Stimulated activated CD4-positive, alpha-beta T cell treated with anti-CD3 and anti-CD28 coated beads, TNF-alpha, amount 100 ng/mL, for 1 hour (primary cell): Measurements from ENCODE around the gene RPL41.
"Not testable (repeated sequence)": the region's sequence is repeated elsewhere in the genome, so short reads cannot be mapped to it uniquely, and the experiment has no call there.

ENCODE experiments used
- DNase-seq, 3 donors: peaks; one replicate each; pipeline ENCODE4 v3.0.0-alpha.2; 2020; ENCODE audit warnings: low read depth in 3 of 3, low spot score in 1 of 3

RPL41 gene

GRCh38 chr12:56154246-56154771 lies 37.9 kb downstream of the RPL41 start:
- DNase-seq, result no peak

DNA sequence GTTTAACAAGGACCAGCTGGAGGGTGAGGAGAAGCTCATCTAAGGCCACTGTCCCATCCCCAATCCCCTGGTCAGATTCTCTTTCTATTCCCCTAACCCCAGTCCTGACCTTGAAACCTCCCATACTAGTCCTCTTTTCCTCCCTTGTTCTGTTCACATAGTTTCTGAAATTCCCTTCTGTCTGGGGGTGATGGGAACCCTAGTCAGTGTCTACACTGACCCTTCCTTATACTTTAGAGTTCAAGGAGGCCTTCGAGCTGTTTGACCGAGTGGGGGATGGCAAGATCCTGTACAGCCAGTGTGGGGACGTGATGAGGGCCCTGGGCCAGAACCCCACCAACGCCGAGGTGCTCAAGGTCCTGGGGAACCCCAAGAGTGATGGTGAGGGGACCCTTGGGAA lies 38.4 kb downstream of the RPL41 start:
- DNase-seq, result no peak

GRCh38 chr12:56155256-56155845 lies 38.9 kb downstream of the RPL41 start:
- DNase-seq, result no peak

DNA sequence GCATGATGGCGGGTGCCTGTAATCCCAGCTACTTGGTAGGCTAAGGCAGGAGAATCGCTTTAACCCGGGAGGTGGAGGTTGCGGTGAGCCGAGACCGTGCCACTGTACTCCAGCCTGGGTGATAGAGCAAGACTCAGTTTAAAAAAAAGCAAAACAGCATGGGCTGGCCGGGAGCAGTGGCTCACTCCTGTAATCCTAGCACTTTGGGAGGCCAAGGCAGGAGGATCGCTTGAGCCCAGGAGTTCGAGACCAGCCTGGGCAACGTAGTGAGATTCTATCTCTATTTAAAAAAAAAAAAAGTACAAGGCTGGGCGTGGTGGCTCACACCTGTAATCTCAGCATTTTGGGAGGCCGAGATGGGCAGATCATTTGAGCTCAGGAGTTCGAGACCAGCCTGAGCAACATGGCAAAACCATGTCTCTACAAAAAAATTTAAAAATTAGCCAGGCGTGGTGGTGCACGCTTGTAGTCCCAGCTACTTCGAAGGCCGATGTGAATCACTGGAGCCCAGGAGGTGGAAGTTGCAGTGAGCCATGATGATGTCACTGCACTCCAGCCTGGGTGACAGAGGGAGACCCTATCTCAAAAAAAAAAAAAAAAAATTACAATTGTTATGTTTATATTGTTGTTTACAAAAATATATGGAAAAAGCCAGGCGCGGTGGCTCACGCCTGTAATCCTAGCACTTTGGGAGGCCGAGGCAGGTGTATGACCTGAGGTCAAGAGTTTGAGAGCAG lies 40.2 kb downstream of the RPL41 start:
- not testable (repeated sequence) for DNase-seq

DNA sequence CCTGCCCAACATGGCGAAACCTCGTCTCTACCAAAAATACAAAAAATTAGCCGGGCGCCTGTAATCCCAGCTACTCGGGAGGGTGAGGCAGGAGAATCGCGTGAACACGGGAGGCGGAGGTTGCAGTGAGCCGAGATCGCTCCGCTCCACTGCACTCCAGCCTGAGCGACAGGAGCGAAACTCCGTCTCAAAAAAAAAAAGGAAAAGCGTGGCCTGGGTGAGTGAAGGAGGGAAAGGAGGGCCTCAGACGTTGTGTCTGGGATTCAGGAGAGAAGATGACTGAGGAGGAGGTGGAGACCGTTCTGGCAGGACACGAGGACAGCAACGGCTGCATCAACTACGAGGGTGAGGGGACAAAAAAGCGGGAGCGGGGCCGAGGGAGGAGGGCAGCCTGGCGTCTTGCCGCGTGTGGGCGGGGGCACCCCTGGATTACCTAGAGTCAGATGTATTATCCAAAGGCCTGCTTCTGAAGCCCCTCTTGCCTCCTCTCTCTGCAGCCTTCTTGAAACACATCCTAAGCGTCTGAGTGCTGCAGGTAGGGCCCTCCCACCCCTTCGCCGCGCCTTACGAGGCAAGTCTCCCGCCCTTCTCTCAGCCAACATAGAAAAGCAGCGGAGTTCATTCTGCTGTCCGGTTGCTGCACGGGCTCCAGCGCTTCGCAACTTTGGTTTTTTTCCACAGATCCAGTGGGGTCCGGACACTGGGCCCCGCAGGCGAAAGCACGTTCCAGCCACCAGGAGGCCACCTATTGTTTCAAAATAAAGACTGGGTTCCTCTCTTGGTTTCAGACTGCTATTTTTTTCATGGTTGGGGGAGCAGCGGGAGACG lies 41.0 kb downstream of the RPL41 start:
- DNase-seq, result peak in 1 of 3 donors; percentile 31

DNA sequence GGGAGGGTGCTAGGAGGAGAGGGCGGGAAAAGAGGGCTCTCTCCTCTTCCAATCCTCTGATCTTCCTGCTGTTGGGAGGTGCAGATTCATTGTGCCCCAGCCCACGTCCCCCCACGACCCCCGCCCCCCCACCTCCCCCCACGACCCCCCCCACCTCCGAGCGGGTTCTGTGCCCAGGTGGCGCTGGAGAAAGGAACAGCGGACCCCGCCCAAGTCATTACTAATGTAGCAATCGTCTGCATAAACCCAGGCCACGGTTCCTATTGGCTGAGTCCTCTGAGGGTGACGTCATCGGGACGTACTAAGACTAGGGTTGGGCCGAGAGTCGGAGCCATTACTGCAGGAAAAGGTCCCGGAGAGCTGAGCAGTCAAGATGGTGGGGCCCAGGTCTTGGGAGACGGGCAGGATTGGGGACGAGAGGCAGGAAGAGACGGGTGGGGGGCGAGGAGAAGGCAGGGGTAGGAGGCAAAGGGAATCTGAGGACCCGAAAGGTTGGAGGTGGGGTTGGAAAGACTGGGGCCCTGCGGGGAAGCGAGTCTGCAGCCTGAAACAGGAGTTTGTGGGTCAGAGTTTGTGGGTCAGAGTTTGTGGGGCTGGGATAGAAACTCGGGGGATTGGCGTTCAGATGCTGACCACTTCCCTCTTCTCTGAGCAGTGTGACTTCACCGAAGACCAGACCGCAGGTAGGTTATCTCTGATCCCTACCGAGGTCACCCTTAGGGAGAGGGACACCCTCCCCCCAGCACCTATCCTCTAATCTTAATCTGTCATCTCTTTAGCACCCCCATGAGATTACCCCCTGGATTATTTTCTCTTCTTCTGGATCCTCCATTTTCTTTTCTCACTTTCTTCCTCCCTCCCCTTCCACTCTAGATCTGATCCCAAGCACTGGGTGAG lies 41.8 kb downstream of the RPL41 start, which contains the start of gene MYL6:
MYL6 (plus strand) TSS at position 331 of the 897 bp plus-strand sequence; CDS start at position 374, 43 bp downstream.
- peak; percentile 62 to 84 (median 71) for DNase-seq

- DNase-seq, result no peak
Measured at GRCh38 chr12:56158926-56159461, 42.6 kb downstream of the RPL41 start.

DNA sequence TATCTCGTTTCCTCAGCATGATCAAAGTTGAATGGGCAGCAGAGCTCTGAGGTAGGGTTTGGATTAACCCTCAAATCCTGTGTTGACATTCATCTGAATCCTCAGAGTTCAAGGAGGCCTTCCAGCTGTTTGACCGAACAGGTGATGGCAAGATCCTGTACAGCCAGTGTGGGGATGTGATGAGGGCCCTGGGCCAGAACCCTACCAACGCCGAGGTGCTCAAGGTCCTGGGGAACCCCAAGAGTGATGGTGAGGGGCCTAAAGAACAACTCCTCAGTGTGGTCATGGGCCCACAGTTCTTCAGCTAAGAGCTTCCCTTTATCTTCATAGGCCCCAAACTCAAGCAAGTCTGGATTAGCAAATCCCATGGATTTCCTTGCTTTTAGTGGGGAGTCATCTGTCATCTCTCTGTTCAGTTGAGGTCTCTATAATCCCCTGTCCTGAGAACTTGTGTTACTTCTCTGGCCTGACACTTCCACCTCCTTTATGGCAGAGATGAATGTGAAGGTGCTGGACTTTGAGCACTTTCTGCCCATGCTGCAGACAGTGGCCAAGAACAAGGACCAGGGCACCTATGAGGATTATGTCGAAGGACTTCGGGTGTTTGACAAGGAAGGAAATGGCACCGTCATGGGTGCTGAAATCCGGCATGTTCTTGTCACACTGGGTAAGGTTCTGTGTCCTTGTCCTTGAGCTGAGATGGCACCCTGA lies 43.2 kb downstream of the RPL41 start:
- DNase-seq, result no peak

- peak; percentile 21 to 39 (median 37) for DNase-seq
Measured at GRCh38 chr12:56160193-56160763, 43.8 kb downstream of the RPL41 start.

DNA sequence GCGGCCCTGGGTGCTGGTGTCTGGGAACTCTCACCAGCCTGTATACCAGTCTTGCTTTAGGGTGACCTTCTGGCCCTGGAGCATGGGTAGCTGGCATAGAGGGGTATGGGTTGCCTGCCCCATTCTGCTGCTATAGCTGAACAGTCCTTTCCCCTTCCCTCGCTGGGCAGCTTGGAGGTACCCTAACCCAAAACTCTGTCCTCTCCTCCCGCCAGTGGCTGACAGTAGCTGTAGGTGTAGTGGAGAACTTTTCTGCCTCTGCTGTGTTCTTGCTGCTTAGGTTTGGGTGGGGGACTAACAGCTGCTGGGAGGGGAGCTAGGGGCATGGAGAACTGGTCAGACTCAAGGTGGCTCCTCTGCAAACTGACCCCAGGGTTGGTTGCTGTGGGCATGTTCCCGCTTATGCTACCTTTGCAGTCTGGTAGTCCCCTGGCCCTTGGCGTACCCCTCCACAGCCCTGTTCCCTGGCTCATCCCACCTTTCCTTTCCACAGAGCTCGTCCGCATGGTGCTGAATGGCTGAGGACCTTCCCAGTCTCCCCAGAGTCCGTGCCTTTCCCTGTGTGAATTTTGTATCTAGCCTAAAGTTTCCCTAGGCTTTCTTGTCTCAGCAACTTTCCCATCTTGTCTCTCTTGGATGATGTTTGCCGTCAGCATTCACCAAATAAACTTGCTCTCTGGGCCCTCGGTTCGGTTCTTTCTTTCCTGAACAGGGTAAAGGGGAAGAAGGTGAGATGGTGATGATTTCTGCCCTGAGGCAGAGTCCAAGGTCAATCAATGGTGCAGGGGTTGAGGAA lies 44.7 kb downstream of the RPL41 start:
- no peak for DNase-seq

GRCh38 chr12:56161690-56162351 lies 45.4 kb downstream of the RPL41 start:
- DNase-seq, result no peak

DNA sequence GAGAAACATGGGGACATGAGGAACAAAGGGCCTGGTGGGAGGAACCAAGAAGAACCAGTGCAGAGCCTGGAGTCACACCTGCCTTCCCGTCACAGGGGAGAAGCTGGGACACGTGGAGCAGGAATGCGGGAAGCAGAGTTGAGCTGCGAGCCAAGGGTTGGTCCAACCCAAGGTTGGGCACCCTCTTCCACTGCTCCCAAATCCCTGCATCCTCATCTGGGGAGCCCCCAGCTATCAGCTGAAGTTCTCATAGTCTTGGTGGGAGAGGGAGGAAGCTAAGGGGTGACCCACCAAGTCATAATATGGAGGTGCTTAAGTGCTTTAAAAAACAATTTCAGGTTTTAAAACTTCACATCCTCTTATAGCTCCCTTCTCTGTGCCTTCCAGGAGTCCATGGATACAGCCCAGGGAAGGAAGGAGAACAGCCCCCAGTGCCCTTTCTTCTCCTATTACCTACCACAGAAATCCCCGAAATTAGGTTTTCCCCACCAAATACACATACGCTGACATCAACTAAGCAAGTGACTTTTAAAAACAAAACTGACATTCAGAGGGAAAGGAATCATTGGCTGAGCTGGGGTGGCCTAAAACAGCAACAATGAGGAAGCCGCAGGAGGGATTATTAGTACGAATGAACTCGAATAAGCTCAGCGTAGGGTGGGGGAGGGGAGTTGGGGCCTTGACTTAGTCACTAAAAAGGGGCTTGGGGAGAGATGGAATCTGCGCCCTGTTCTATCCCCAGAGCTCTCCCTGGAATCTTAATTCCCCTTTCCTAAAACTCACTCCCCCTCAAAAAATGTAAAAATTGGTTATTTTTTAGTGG lies 46.2 kb downstream of the RPL41 start:
- no peak for DNase-seq

GRCh38 chr12:56163533-56164344 lies 47.3 kb downstream of the RPL41 start:
- DNase-seq, result no peak

GRCh38 chr12:56164345-56164729 lies 47.9 kb downstream of the RPL41 start:
- DNase-seq, result no peak

GRCh38 chr12:56165369-56165768 lies 48.9 kb downstream of the RPL41 start:
- no peak for DNase-seq
